Skin of body (tissue), 2 donors: ENCODE measurements around the gene SULF2. TPM values are rescaled to one million over a fixed set of nuclear protein-coding genes. Genes with fewer than 3 reads are reported as not detected.

Experiments used
- DNase-seq: peaks from one replicate; lab custom pipeline; 2025; lab: John Stamatoyannopoulos, UW
- total RNA-seq: library from RNA; depleted of rRNA; stranded (reverse); fragments of >200 nt; gene quantifications from one replicate; pipeline ENCODE4 v1.2.3, GENCODE V29; 2014

Gene SULF2
- total RNA-seq, 1 donor from 2014 or later: 72.1 TPM

GRCh38 chr20:47687095-47687987, 97.9 kb downstream of the SULF2 start:
- DNase-seq: no peak

DNA sequence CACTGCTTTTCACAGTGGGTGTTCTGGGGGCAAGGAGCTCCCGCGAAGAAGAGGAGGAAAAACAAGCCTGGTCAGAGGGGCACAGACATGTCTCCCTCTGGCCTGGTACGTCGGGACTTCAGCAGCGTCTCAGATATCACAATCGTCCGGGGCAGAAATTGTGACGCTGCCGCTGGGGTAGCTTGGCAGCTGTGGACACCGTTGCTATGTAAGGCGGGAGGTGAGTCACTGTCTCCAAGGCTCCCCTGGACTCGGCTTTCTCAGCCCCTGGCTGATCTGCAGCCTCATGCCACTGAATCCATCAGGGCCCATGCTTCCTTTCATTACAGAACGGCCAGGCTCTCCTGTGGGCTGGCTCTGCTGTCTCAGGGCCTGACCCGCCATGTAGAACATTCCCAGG, 98.7 kb downstream of the SULF2 start:
- no peak for DNase-seq

DNA sequence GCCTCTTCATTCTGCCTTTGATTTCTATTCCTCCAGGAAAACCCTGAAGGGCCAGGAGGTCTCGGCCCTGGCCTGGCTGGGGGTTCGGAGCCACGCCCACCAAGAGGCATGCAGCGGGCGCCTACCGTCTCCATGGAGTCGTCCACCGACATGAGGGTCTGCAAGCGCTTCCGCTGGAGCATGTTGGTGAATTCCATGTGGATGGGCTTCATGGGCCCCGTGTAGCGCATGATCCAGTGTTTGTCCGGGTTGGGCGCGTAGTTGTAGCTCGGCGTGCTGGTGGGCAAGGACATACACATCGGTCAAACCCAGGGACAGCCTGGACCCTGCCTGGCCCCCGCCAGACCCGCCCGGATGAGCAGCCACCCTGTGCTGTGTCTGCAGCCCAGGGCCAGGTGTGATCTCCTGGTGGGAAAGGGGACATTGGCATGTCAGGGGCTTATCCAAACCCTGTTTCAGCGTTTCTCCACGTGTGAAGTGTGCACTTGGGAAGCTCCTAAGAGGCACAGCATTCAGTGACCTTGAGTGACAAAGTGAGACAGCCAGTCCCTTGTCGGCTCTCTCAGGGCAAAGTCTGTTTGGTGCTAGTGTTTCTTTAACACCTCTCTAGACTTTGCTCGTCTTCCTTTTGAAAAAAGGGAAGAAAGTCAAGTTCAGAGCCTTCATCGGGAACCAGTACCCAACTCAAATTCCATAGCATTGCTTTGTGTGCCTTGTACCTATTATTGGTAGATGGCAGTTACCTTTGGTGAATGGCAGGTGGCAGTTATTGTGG, 100.8 kb downstream of the SULF2 start:
- DNase-seq: no peak

DNA sequence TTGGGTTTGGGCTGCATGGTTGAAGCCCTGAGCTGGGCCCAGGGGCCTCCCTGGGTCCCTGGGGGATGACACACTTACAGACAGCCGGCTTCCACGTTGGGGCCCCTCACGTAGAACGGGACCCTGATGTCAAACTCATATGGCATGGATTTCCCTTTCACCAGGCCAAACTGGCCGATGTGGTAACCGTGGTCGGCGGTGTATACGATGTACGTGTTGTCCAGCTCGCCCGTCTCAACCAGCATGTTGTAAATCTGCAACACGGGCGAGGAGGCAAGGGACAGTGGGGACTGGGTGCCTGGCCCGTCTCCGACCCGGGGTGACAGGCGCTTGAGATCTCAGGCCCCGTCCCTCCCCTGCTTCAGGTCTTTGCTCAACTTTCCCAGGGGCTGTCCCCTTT, 102.4 kb downstream of the SULF2 start:
- DNase-seq: no peak

- DNase-seq: peak; percentile 96
Observed at GRCh38 chr20:47682028-47682783, 103.1 kb downstream of the SULF2 start.

- no peak for DNase-seq
Observed at GRCh38 chr20:47680804-47681529, 104.3 kb downstream of the SULF2 start.

GRCh38 chr20:47679462-47679861, 105.8 kb downstream of the SULF2 start:
- no peak for DNase-seq

- DNase-seq: no peak
Observed at GRCh38 chr20:47678536-47678935, 106.7 kb downstream of the SULF2 start.

DNA sequence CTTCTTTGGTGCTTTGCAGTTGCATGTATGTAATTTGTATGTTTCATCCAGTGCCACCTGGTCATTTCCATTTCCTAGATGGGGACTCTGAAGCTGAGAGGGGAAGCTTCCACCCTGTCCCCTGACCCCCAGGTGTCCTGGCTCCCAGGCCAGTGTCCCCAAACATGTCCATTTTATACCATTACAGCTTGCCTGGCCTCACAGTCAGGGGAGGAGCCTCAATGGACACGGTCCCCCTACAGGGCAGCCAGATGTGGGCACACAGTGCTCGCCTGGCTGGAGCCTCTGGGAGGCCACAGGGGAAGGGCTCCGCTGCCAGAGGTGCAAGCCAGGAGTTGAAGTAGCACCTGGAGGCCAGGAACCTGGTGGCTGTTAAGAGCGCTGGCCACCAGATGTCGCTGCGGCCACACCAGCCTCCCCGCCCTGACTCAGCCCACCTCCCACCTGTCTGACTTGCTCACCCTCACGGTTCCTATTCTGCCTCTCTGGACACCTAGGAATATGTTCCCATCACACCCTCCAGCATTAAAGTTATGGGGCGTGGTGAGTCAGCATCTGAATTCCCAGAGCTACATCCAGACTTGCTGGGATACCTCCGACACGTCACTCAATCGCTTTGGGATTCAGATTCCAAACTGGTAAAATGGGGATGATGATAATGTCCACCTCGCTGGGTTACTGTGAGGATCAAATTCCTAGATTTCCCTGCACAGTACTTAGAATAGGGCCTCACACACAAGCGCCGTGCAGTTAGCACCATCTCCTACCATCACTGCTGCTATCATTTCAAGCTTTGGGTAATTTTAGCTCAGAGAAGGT, 107.4 kb downstream of the SULF2 start:
- no peak for DNase-seq

DNA sequence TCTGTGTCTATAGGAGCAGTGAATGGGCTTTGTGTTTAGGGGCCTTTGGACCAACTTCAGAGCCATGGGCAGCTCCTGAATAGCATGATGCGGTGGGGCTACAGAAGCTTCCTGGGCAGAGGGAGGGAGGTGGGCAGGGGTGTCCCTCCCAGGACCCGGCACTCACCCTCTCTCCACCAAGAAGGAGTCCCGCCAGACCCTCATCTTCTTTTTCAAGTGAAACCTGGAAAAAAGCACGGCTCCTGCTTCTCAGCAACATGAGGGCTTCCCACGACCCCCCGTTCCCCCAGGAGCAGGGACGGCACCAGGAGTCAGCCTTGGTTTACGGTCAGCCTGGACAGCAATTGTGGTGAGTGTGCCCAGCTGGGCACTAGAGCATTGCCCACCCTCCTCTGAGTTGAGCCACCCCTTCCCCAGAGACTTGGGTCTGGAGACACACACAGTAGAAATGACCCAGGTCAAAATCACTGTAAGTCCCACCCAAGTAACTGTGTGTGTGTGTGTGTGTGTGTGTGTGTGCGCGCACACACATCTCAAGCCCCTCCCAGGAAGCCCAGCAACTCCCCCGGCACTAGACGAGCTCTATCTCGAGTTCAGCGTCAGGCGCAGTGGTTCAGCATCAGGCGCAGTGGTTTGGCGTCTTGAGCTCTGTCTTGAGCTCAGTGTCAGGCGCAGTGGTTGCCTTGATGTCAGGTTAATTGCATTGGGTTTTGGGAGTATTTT, 108.2 kb downstream of the SULF2 start:
- DNase-seq: no peak

- no peak for DNase-seq
Observed at GRCh38 chr20:47676219-47676721, 109.0 kb downstream of the SULF2 start.

DNA sequence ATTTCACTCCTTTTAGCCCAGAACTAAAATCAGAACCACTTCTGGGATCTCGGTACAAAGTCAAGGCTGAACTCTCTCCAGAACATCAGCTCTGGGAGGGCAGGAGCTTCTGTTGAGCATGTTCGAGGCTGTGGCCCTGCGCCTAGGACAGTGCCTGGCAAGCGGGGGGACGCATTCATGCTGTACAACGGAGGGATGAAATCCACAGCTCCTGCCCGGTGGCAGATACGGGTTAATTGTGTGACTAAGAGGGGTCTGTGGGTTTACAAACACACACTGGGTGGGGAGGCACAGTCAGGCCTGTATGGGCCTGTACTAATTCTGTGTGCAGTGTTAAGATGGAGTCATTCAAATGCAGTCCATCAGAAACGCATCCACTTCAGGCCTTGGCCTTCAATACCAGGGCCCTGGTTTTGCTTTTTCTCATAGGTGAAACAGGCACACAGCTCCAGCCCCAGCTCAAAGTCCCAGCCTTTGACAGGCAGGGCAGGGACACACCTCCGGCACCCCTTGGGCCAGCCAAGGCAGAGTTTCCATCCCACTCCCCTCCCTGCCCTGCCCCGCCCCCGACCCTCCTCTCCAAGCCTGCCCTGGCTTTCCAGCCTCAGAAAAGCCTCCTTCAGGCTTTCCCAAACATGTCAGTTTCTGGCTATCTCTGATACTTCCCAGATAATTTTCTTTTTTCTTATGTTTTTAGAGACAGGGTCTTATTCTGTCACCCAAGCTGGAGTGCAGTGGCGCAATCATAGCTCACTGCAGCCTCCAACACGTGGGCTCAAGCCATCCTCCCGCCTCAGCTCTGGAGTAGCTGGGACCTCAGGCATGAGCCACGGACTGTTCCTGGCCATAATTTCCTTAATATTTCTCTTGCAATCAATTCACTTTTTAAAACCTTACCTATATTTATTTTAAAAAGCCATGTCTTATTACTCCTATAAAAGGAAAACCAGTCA, 109.8 kb downstream of the SULF2 start:
- no peak for DNase-seq

GRCh38 chr20:47674686-47675085, 110.6 kb downstream of the SULF2 start:
- DNase-seq: no peak

DNA sequence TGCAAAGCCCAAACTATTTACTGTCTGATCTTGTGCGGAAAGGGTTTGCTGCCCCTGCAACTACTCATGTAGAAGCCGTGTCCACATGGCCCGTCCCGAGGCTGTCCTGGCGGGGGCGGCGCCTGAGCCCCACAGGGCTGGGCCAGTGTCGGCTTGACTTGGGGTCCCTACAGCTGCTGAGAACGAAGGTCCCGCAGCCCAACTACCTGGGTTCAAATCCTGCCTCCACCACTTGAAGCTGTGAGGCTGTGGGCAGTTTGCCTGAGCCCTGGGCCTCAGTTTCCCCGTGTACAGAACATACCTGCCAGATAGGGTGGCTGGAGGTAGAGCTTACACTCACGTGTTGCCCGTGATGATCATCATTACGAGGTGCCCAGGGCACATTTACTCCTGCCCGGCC, 111.1 kb downstream of the SULF2 start:
- no peak for DNase-seq

DNA sequence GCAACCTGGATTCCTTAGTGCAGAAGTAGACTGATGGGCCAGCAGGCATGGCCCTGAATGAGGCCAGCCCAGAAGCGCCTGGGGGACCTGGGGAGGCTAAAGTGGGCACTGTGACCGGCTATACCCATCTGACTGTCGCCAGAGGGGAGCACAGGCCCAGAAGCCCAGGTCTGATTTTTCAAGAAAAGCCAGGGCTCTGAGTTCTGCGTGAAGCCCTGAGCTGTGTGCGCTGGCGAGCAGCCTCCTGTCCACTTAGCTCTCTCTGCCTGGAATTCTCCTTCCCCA, 111.7 kb downstream of the SULF2 start:
- no peak for DNase-seq

DNA sequence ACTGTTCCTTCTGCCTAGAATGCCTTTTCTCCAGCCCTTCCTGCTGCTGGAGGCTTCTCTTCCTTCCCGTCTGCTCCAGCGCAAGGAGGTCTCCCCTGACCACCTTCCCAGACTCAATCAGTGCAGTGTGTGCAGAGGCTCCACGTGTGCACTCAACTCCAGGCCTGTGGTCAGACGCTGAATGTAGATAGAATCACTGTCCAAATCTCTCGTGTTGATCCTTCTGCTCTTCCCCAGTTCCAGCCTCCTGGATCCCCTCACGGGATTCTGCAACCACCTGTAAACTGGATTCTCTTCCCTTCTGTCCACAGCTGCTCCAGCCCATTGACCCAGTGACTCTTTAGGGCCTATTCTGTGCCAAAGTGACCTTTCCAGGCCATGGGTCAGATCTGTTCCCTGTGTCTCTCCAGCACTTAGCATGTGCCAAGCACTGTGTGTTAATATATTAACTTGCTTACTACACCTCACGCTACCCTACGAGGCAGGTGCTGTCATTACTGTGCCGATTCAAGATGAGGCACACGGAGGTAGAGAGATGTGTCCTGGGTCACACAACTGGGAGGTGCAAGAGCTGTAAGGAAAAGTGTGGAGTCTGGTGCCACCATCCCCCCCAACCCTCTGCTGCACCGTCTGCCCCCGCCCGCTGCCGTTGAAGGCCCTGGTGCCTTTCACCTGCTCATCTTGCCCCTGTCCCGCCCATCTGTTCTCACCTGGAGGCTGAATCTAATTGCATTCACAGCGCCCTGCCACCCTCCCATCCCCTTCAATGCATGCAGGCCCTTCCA, 112.2 kb downstream of the SULF2 start:
- no peak for DNase-seq

- DNase-seq: no peak
Observed at GRCh38 chr20:47672166-47672565, 113.1 kb downstream of the SULF2 start.

GRCh38 chr20:47670913-47671312, 114.4 kb downstream of the SULF2 start:
- DNase-seq: no peak
